Gastrocnemius medialis (tissue), 4 donors: ENCODE data around the gene GPER1. TPM values are rescaled to one million over a fixed set of nuclear protein-coding genes. Genes with fewer than 3 reads are reported as not detected.

Experiments used
- ATAC-seq, 2 donors: fragments of 150-250 bp; one replicate each; pipeline ENCODE4 v1.9.1; 2016
- DNase-seq, 2 donors: peaks; one replicate each; pipeline ENCODE4 v3.0.0-alpha.2; 2019
- H3K27ac ChIP-seq, 4 donors: fragments of 200-600 bp; sonication (generic); 1 replicate in 1 of 4; 2 replicates in 3 of 4; pipeline ENCODE4 v1.5.1; 2016 to 2018; ENCODE audit warnings: mild to moderate bottlenecking in 2 of 4, moderate library complexity in 1 of 4
- H3K27me3 ChIP-seq, 3 donors: fragments of 200-600 bp; sonication (generic) in 2 of 3; 1 replicate in 1 of 3; 2 replicates in 2 of 3; pipeline versions ENCODE4 v1.5.1 to v1.6.0; 2016 to 2019; ENCODE audit warnings: mild to moderate bottlenecking in 1 of 3, moderate library complexity in 1 of 3
- H3K36me3 ChIP-seq, 2 donors: fragments of 200-600 bp; sonication (generic) in 1 of 2; one replicate each; pipeline ENCODE4 v1.5.1; 2017 to 2018
- H3K4me1 ChIP-seq, 2 donors: fragments of 200-600 bp; sonication (generic) in 1 of 2; one replicate each; pipeline ENCODE4 v1.5.1; 2016 to 2017; ENCODE audit warnings: mild to moderate bottlenecking in 2 of 2
- H3K4me3 ChIP-seq, 4 donors: fragments of 200-600 bp; sonication (generic) in 3 of 4; 1 replicate in 1 of 4; 2 replicates in 3 of 4; pipeline ENCODE4 v1.5.1; 2016 to 2019; ENCODE audit warnings: mild to moderate bottlenecking in 2 of 4
- H3K9me3 ChIP-seq, 3 donors: fragments of 200-600 bp; sonication (generic) in 2 of 3; 1 replicate in 1 of 3; 2 replicates in 2 of 3; pipeline ENCODE4 v1.5.1; 2016 to 2019
- POLR2A ChIP-seq, 2 donors: fragments of 450-650 bp; IDR thresholded peaks; one replicate each; pipeline ENCODE4 v1.6.1; 2017; ENCODE audit warnings: antibody characterized with exemption in 2 of 2, mild to moderate bottlenecking in 2 of 2, moderate library complexity in 2 of 2
- in situ Hi-C, 4 donors: fragments of 200-750 bp; cut with MboI; loops; one replicate each; pipeline versions ENCODE4 v1.15.0 to v1.8.0; 2017; ENCODE audit warnings: low sequenced_read_pairs in 4 of 4
- intact Hi-C: fragments of 100-400 bp; cut with DNase I; formaldehyde crosslinking; loops from one replicate; pipeline ENCODE4 v1.15.1; 2023; ENCODE audit warnings: low total_unique reads
- total RNA-seq, 4 donors: library from RNA; depleted of rRNA; stranded (reverse); fragments of >200 nt; gene quantifications; one replicate each; pipeline versions ENCODE4 v1.1.0 to v1.2.3, GENCODE V29; 2016
- TF ChIP-seq, protein P1 (sequence below), 5 experiments: fragments of 450-650 bp in 3 of 5; fragments of 200-600 bp in 2 of 5; sonication (generic) in 2 of 5; IDR thresholded peaks in 4 of 5; conservative IDR thresholded peaks in 1 of 5; 1 replicate in 4 of 5; 2 replicates in 1 of 5; pipeline ENCODE4 v1.5.1; 2016 to 2019; ENCODE audit warnings: antibody characterized with exemption in 5 of 5, mild to moderate bottlenecking in 3 of 5, moderate library complexity in 3 of 5

GPER1 gene
- total RNA-seq, 4 donors from 2014 or later: 0.92 to 3.2 (median 2.1) TPM

DNA sequence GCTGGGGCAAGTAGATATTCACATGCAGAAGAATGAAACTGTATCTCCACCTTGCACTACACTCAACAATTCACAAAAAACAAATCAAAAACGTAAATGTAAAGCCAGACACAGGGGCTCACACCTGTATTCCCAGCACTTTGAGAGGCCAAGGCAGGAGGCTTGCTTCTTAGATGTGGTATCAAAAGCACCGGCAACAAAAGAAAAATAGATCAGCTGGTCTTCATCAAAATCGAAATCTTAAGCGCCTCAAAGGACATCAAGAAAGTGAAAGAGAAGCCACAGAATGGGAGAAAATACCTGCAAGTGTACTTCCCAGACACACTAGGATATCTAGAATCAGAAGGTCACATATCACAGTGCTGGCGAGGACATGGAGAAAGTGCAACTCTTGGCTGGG, 31.3 kb downstream of the GPER1 start:
- Histone ChIP-seq H3K9me3 (no peaks in the 10 kb centered on the region), H3K27me3 (no peaks in the 10 kb centered on the region), H3K27ac (no peak overlapping the region), H3K4me1 (peaks cover 2 to 8% of the 10 kb centered on the region in 2 donors), H3K4me3 (no peak overlapping the region), H3K36me3 (no peaks in the 10 kb centered on the region)
- ATAC-seq: no peak
- DNase-seq: no peak
- intact Hi-C loops: no loop called here
- TF ChIP-seq, protein P1, sequence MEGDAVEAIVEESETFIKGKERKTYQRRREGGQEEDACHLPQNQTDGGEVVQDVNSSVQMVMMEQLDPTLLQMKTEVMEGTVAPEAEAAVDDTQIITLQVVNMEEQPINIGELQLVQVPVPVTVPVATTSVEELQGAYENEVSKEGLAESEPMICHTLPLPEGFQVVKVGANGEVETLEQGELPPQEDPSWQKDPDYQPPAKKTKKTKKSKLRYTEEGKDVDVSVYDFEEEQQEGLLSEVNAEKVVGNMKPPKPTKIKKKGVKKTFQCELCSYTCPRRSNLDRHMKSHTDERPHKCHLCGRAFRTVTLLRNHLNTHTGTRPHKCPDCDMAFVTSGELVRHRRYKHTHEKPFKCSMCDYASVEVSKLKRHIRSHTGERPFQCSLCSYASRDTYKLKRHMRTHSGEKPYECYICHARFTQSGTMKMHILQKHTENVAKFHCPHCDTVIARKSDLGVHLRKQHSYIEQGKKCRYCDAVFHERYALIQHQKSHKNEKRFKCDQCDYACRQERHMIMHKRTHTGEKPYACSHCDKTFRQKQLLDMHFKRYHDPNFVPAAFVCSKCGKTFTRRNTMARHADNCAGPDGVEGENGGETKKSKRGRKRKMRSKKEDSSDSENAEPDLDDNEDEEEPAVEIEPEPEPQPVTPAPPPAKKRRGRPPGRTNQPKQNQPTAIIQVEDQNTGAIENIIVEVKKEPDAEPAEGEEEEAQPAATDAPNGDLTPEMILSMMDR (IDR thresholded peaks at IDR 0.05 in 4 of 5, conservative IDR thresholded peaks at IDR 0.05 in 1 of 5): no peak
- no peak for TF ChIP-seq POLR2A (IDR thresholded peaks at IDR 0.05)
- in situ Hi-C loops: no loop called here

DNA sequence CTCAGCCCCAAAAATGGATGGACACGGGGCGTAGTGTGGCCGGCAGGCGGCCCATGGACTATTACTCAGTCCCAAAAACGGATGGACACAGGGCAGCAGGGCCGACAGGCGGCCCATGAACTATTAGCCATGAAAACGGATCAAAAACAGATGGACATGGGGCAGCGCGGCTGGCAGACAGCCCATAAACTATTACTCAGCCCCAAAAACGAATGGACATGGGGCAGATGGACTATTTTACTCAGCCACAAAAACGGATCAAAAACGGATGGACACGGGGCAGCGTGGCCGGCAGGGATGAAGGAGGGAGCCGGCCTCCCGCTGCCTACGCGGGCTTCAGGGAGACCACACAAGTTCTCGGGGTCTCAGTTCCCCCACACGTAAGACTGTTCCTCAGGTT, 32.9 kb downstream of the GPER1 start:
- no peaks in the 10 kb centered on the region for H3K36me3 ChIP-seq
- no peak for ATAC-seq
- intact Hi-C loops (loop anchor here (5.0 kb wide), 1 partner anchor 47 kb away; no protein-coding TSS in a partner anchor), in situ Hi-C loops (no loop called here)
- DNase-seq: no peak
- no peak overlapping the region for H3K27ac ChIP-seq
- H3K4me1 ChIP-seq: peaks cover 12% of the 10 kb centered on the region in 2 donors
- H3K4me3 ChIP-seq: no peak overlapping the region
- no peaks in the 10 kb centered on the region for H3K27me3 ChIP-seq
- H3K9me3 ChIP-seq: no peaks in the 10 kb centered on the region
- TF ChIP-seq, protein P1 (IDR thresholded peaks at IDR 0.05 in 4 of 5, conservative IDR thresholded peaks at IDR 0.05 in 1 of 5): no peak

DNA sequence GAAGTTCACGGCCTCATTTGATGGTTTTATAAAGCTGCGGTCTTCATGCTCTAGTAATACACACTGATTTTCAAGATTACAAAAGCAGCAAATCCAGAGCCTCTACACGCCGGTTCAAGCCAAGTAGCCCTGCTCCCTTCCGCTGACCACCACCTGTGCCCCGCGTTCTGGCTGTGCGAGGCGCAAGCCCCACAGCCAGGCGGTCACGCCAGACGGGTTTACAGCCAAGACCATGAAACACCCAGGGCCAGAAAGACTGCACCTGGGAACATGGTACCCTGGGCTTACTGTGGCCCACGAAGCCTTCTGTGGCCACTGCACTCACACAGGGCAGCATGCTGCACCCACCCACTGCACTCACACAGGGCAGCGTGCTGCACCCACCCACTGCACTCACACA, 33.6 kb downstream of the GPER1 start:
- DNase-seq (no peak), ATAC-seq (no peak)
- no peaks in the 10 kb centered on the region for H3K27me3 ChIP-seq
- no peak overlapping the region for H3K4me3 ChIP-seq
- no peaks in the 10 kb centered on the region for H3K9me3 ChIP-seq
- no peak for TF ChIP-seq POLR2A (IDR thresholded peaks at IDR 0.05)
- TF ChIP-seq, protein P1 (IDR thresholded peaks at IDR 0.05 in 4 of 5, conservative IDR thresholded peaks at IDR 0.05 in 1 of 5): no peak
- in situ Hi-C loops: no loop called here
- no peaks in the 10 kb centered on the region for H3K36me3 ChIP-seq
- no peak overlapping the region for H3K27ac ChIP-seq
- intact Hi-C loops: loop anchor here (5.0 kb wide), 1 partner anchor 46 kb away; no protein-coding TSS in a partner anchor
- H3K4me1 ChIP-seq: peaks cover 12% of the 10 kb centered on the region in 2 donors

DNA sequence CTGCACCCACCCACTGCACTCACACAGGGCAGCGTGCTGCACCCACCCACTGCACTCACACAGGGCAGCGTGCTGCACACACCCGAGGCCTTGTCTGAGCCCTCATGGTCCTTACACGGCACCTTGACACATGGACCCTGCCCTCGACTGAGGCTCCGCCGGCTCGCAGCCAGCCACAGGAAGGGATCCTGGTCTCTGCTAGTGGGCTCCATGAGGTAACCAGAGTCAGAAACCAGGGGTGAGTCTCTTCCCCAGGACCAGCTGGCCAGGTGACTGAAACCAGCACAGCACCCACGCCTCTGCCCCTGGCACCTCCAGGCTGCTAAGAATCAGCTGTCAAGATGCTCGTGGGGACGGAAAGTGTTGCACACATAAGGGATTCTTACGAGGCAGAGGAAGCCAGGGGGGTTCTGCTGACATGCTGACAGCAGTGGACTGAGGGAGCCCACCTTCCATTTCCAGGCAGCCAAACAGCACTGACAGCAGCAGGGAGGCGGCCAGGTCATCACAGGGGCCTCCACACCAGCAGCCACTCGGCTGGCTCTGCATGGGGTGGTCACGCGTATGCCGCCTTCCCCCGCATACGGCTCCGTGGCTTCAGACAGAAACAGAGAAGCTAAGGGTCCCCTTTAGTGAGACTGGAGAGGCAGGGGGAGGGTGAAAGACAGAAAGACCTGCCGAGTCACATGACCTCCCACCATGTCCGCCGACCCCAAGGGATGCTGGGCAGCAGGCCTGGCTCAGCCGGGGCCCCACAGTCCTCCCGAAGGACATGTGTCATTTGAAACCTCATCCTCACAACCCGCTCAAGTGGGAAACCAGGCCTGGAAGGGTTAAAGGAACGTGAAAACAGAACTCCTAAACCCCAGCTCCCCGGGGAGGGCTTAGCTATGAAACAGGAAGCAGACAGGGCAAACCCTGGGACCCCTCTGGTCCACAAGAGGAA, 34.2 kb downstream of the GPER1 start:
- Histone ChIP-seq H3K4me3 (no peak overlapping the region), H3K27ac (peak overlapping the region; percentile 77 to 86 (median 80)), H3K4me1 (peaks cover 12% of the 10 kb centered on the region in 2 donors), H3K9me3 (no peaks in the 10 kb centered on the region), H3K36me3 (no peaks in the 10 kb centered on the region), H3K27me3 (no peaks in the 10 kb centered on the region)
- in situ Hi-C loops: no loop called here
- no peak for DNase-seq
- TF ChIP-seq, protein P1 (IDR thresholded peaks at IDR 0.05 in 4 of 5, conservative IDR thresholded peaks at IDR 0.05 in 1 of 5): no peak
- TF ChIP-seq POLR2A (IDR thresholded peaks at IDR 0.05): no peak
- intact Hi-C loops: loop anchor here (5.0 kb wide), 1 partner anchor 45 kb away; no protein-coding TSS in a partner anchor
- ATAC-seq: no peak
